ENCODE measurements around the gene ACTL7A.
"Not testable (repeated sequence)": the region's sequence is repeated elsewhere in the genome, so short reads cannot be mapped to it uniquely, and the experiment has no call there.

Gene ACTL7A

DNA sequence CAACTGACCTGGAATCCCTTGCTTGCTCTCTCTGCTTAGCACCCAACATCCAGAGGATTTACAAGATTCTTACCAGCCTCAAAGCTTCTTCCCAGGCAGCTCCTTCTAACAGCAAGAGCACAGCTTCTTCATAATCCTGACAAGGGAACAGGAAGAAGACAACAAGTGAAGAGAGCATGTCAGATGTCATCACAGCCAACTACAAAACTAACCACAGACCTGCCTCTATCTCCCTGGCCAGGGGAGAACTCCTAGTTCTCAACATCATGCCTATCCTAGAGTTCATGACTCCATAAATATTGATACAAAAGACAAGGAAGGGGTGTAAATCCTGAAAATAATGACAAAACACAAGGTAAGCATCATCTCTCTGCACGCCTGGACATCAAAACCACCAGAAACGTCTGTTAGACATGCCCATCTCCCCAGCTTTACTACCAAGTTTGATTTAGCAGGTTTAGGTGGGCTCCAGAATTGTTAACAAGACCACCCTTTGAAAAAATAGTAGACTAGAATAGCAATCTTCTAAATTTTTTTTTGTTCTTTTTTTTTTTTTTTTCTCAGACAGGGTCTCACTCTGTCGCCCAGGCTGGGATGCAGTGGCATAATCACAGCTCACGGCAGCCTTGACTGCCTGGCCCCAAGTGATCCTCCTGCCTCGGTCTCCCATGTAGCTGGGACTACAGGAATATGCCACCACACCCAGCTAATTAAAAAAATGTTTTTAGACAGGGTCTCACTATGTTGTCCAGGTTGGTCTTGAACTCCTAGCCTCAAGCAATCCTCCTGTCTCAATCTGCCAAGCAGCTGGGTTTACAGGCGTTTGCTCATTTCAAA, 20.2 kb downstream of the ACTL7A start:
- no peak for DNase-seq

DNA sequence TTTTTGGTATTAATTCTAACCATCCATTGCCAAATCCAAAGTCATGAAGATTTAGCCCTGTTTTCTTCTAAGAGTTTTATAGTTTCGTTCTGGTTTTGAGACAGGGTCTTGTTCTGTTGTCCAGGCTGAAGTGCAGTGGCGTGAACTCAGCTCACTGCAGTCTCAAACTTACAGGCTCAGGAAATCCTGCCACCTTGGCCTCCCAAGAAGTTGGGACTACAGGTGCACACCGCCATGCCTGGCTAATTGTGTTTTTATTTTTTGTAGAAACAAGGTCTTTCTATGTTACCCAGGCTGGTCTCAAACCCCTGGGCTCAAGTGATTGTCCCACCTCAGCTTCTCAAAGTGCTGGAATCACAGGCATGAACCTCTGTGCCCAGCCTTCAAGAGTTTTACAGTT, 21.0 kb downstream of the ACTL7A start:
- DNase-seq: no peak

DNA sequence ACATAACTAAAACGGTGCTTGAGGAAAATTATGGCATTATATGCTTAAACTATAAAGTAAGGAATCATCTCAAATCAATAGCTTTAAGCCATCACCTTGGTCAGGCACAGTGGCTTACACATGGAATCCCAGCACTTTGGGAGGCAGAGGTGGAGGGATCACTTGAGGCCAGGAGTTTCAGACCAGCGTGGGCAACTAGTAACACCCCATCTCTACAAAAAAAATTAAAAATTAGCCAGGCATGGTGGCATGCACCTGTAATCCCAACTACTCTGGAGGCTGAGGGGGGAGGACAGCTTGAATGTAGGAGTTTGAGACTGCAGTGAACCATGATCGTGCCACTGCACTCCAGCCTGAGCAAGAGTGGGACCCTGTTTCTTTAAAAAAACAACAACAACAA, 22.6 kb downstream of the ACTL7A start:
- DNase-seq: no peak

DNA sequence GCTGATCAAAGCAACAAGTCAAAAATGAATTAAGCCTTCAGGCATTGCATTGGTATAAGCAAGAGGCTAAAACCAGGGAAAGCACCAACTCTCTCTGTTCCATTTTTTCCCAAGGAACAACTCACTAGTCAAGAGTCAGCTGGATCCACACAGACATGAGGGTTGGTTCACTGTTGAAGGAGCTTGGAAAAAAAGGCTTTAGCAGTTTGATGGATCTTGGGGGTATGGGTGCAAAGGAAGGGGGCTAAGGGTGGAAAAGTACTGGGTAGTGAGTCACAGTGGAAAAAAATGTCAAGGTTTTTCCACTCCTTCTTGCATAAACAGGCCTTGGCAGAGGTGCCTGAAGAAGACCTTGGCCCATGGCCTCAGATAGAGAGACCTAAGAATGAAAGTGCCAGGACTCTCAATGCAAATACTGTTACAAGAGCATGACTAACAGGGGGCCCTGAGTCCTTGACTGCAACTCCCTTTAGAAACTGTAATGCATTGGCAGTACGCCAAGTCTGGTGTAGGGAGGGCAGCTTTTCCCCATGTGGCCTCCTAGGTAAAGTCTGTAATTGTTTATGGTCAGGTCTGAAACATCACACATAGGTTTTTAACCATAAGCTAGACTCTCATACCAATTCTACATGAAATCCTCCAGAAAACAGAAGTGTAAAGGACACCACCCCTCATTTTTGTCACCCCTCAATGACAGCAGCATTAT, 23.7 kb downstream of the ACTL7A start:
- peak; percentile 74 for DNase-seq

DNA sequence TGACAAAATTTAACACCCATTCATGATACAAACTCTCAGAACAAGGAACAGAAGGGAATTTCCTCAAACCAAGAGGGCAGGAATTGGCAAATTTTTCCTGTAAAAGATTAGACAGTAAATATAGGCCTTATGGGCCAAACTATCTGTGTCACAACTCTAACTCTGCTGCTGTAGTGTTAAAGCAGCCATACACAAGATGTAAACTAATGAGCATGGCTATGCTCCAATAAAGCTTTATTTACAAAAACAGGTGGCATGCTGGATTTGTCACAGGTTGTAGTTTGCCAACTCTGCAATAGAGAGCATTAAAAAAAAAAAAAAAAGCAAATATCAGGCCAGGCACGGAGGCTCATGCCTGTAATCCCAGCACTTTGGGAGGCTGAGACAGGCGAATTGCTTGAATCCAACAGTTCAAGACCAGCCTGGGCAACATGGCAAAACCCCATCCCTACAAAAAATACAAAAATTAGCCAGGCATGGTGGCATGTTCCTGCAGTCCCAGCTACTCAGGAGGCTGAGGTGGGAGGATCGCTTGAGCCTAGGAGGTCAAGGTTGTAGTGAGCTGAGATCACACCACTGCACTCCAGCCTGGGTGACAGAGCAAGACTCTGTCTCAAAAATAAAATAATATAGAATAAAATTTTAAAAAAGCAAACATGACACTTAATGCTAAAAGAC, 24.7 kb downstream of the ACTL7A start:
- not testable (repeated sequence) for DNase-seq

DNA sequence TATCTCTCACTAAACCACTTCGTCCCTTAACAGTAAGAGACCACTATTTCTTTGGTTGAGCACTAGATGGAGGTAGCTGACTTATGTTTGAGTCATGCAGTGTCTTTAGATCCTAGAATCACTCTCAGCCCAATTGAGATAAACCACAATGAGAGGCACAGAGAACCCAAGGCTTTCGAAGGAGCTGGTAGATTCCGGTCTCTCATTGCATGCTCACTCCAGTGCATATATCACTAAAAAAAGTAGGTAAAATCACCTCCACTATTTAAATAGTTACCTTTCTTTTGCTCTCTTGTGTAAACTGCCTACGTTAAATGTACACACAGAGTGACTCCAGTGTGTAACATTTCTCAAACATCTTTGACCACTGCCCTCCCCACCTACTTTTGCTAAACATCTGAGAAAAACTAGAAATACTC, 27.6 kb downstream of the ACTL7A start:
- DNase-seq: no peak

DNA sequence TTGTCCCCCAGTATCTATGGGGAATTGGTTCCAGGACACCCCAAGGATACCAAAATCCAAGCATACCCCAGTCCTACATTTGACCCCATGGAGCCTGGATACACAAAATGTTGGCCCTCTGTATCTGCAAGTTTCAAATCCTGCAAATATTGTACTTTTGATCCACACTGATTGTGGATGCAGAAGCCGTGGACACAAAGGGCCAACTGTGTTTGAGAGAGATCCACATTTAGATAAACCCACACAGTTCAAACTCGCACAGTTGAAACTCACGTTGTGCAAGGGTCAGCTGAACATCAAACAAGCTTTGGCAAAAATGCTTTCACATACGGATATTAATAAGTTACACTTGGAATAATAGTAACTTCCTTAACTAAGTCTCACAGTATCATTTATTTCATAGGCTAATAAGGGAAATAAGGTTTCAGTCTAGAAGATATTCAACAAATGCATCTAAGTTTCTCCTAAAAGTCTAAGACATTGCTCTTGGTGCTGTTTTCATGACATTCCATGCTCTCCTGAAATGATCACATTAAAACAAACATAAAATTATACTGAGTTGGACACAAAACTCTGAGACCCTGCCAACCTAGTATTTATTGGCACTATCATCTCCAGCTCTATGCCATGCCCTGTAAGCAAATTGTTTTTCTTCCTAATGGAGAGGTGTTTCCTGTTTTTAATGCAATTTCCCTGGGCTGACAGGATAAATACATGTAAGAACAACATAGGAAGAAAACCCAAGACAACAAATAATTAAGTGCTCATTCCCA, 32.3 kb downstream of the ACTL7A start:
- DNase-seq: no peak

DNA sequence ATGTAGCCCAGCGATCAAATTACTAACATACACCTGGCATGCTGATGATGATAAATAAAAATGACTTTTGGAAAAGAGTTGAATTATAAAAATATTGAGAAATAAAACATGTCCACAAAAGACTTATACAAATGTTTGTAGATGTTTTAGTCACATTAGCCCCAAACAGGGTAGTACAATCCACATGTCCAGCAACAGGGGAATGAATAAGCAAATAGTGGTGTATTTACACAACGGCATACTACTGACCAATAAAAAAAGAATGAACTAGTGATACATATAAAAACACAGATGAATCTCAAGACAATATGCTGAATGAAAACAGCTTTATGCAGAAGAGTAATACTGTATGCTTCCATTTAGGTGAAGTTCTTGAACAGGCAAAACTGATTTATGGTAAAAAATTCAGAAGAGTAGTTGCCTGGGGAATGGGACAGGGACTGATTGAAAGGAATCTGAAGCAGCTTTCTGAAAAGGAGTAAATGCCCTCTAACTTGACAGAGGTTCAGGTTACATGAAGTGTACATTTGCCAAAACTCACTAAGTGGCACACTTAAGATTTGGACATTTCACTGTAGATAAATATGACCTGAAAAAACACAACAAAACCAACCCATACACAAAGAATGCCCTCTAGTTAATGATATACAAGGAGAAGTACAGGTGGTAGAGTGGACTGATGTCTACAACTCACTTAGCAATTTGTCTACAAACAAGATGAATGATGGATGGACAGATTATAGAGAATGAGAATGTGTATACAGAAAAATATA, 35.4 kb downstream of the ACTL7A start:
- no peak for DNase-seq

DNA sequence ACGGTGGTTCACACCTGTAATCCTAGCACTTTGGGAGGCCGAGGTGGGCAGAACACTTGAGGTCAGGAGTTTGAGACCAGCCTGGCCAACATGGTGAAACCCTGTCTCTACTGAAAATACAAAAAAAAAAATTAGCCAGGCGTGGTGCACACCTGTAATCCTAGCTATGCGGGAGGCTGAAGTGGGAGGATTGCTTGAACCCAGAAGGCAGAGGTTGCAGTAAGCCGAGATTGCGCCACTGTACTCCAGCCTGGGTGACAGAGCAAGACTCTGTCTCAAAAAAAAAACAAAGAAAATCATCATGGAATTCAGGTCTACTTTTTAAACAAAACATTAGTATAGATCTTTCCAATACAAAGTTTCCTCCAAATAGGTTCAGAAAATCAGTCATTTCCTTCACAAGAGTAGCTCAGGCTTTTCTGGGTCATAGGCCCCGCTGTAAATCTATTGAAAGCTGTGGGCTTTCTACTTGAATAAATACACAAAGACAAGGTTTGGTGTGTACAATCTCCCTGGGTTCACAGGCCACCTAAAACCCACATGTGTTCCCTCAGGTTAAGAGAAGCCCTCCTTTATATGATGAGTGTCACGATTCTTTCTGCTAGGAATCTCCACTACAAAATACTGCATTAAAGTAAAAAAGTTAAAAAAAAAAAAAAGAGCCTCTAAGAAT, 37.1 kb downstream of the ACTL7A start:
- not testable (repeated sequence) for DNase-seq

DNA sequence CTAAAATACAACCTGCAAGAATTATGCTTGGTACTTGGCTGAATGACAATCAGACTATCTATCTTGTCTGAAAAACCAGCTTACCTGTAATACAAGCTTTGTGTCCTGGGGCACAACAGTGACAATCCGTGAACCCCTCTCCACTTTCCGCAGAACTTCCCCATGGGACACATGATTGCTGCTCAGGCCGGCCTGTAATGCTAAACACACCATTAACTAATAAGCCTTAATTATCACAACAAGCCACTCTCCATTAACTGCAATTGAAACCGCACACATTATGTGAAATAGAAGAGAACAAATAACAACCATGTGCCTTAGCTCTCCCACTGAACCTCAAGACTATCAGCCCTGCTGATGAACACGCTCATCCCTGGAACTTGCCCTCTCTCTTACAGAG, 38.1 kb downstream of the ACTL7A start:
- no peak for DNase-seq

DNA sequence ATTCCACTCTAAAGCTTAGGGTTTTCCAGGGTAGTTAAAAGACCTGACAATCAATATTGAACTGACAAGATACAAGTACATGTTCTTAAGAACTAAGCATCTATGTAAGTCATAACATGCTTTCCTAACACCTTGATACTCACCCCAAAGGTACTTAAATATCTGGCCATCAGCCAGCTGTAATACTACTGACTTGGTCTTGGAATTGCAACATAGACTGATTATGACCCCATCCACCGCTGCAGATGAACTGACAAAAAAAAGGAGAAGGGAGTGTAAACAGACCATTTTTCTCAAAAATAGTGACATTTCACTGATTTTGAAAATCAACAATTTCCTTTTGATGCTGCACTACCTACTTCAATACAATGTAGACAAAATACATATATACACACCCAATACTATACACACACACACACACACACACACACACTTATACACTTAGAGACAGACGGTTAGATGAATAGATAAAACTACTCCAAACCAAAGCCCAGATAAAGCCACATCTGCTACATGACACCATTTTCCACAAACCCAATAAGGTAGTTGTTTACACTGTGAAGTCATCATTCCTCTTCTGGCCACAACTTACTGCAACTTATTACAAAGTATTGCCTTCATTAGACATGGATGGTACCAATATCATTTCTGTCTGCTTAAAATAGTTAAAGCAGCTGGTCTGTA, 41.5 kb downstream of the ACTL7A start:
- no peak for DNase-seq

DNA sequence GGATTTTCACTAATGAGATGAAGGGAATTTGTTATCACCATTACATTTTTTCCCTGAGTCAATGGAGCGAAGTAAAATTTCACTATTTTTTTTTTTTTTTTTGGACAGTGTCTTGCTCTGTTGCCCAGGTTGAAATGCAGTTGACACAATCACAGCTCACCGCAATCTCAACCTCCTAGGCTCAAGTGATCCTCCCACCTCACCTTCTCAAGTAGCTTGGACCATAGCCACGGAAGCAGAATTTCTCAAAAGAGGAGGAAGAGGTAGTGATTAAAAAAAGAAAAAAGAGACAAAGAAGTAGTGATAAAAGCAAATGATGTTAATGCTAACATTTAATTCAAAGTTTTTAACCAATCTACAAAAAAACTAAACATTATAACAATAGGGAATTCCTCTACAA, 42.1 kb downstream of the ACTL7A start:
- no peak for DNase-seq

DNA sequence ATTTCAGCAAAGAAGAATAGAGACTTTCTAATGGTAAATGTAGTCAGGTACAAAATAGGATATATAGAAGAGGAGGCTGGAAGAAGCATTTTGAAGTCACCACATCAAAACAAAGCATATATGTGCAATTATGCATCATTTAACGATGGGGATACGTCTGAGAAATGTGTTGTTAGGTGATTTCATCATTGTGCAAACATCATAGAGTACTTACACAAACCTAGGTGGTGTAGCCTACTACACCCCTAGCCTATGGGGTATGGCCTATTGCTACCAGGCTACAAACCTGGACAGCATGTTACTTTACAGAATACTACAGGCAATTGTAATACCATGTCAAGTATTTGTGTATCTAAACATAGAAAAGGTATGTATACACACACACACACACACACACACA, 43.4 kb downstream of the ACTL7A start:
- DNase-seq: no peak

DNA sequence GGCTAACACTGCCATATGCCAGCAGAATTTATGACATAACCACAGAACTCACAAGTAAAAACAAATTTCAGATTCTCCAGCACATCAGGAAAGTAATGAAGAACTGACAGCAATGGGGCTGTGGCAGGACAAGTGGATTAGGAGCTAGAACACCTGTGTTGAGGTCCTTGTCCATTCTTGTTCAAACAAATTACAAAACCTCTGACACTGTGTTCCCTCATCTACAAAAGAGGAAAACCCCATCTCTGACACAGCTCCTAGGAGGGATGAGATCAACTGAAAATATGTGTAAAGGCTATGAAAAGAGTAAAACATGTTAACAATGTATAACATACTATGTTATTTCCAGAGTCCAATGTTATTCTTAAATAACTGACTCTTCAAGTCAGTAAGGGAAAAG, 48.3 kb downstream of the ACTL7A start:
- no peak for DNase-seq

DNA sequence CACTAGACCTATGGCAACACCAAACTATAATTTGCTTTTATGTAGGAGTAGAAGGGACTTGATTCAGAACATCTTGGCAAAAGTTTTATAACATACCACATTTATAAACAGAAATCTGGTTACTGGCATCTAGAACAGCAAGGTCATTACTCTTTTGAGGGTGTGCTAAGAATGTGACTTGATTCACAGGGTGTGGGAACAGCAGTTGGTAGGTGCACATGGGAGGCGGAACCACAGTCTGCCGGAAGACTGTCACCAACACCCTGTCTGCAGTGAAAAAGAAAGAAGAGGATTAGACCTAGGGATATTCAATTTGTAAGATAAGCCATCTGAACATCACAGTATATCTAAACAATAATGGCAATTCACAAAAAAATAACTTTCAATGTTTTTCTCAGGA, 48.8 kb downstream of the ACTL7A start:
- no peak for DNase-seq

DNA sequence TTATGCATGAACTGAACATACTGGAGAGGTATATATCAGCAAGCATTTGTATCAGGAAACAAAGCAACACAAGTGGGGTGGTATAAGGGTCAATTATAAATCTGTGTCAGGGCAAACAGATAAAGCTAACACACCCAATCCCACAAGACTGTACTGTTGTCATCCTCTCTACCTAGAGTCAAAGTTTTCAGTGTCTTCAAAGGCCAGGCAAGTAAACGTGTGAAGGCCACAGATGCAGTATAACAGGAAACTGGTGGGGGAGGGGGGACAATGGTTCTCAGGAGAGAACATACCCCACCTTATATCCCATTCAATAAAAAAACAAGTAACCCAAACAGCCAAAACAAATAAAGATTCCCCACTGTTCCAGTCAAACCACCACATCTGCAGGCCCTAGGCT, 49.8 kb downstream of the ACTL7A start:
- DNase-seq: no peak
